ENCODE measurements around the gene SMAD3.

DNA sequence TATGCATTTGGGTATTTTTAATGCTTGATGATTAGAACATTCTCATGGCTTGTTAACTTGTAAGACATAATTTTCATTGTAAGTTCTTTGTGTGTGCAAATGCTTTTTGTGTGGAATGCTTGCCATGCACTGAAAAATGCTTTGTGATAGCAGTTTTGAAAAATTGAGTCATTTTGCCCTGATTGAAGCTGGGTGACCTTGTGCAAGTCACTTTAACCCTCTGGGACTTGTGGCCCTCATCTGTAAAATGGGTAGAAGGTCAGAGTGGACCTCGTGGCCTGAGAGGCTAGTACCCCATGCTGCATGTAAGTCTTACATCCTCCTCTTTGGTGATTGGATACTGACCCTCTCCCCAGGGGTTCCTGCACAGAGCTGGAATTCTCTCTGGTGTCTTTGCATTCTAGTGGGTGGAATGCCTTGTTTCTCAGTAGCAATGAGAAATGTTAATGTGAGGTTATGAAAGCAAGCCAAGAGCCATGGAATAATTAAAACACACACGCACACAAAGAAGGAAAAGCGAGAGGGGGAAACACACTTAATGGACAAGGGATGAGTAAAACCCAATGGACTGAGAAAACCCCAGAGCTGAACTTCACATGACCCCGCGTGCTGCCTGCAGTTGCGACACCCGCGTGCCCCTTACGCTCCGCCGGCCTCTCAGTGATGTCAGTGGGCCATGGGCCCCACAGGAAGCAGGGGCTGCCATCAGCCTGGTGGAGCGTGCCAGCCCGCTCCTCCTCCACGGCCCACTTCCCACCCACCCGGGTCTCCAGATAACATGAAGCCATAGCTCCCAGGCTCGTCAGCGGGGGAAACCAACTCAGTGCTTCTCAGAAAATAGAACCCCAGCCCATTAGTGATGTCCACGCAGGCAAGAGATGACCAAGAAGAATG is 44.0 kb downstream of the SMAD3 start:
- TF ChIP-seq, protein P1, sequence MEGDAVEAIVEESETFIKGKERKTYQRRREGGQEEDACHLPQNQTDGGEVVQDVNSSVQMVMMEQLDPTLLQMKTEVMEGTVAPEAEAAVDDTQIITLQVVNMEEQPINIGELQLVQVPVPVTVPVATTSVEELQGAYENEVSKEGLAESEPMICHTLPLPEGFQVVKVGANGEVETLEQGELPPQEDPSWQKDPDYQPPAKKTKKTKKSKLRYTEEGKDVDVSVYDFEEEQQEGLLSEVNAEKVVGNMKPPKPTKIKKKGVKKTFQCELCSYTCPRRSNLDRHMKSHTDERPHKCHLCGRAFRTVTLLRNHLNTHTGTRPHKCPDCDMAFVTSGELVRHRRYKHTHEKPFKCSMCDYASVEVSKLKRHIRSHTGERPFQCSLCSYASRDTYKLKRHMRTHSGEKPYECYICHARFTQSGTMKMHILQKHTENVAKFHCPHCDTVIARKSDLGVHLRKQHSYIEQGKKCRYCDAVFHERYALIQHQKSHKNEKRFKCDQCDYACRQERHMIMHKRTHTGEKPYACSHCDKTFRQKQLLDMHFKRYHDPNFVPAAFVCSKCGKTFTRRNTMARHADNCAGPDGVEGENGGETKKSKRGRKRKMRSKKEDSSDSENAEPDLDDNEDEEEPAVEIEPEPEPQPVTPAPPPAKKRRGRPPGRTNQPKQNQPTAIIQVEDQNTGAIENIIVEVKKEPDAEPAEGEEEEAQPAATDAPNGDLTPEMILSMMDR (IDR thresholded peaks at IDR 0.05): no peak
- no peak for TF ChIP-seq POLR2AphosphoS5 (IDR thresholded peaks at IDR 0.05)

All from prostate gland (tissue), 2 donors.